BLaER1 treated with 17β-estradiol and CSF1 and Interleukin-3, amounts not matched to agents 10 nM and 100 nM (cell line): Measurements from ENCODE around the gene TAC3.

Experiments
- H3K27ac ChIP-seq, 11 experiments: shearing (Covaris generic); formaldehyde crosslinking; 2 replicates each; pipeline ENCODE4 v1.8.1; 2022
- H3K27me3 ChIP-seq, 11 experiments: shearing (Covaris generic); formaldehyde crosslinking; 2 replicates each; pipeline ENCODE4 v1.8.1; 2022
- H3K36me3 ChIP-seq, 11 experiments: shearing (Covaris generic); formaldehyde crosslinking; 2 replicates each; pipeline ENCODE4 v1.8.1; 2022
- H3K4me1 ChIP-seq, 10 experiments: shearing (Covaris generic); formaldehyde crosslinking; 2 replicates each; pipeline ENCODE4 v1.8.1; 2022
- H3K4me2 ChIP-seq, 11 experiments: shearing (Covaris generic); formaldehyde crosslinking; 2 replicates each; pipeline ENCODE4 v1.8.1; 2022
- H3K4me3 ChIP-seq, 10 experiments: shearing (Covaris generic); formaldehyde crosslinking; 2 replicates each; pipeline ENCODE4 v1.8.1; 2022
- H3K9ac ChIP-seq, 11 experiments: shearing (Covaris generic); formaldehyde crosslinking; 2 replicates each; pipeline ENCODE4 v1.8.1; 2022
- H3K9me3 ChIP-seq, 11 experiments: shearing (Covaris generic); formaldehyde crosslinking; replicated peaks in 1 of 11; 2 replicates each; pipeline ENCODE4 v1.8.1; 2022
- H4K20me1 ChIP-seq, 11 experiments: shearing (Covaris generic); formaldehyde crosslinking; 2 replicates each; pipeline ENCODE4 v1.8.1; 2022
- Cebpa-rat ChIP-seq, 11 experiments: shearing (Covaris generic); IDR thresholded peaks; 2 replicates each; pipeline ENCODE4 v1.8.1; 2022

The TAC3 gene

GRCh38 chr12:56995201-56995929 is 21.0 kb downstream of the TAC3 start:
- Histone ChIP-seq H3K9me3 (no peaks in the 10 kb centered on the region), H4K20me1 (peaks cover 4 to 59% (median 46%) of the 10 kb centered on the region in 11 experiments; a peak in 21 of 22 replicates), H3K4me3 (no peak overlapping the region), H3K4me1 (peaks cover 26 to 62% (median 37%) of the 10 kb centered on the region in 10 experiments), H3K27ac (no peak overlapping the region), H3K9ac (no peak overlapping the region), H3K4me2 (no peak overlapping the region), H3K36me3 (peaks cover 14 to 51% (median 44%) of the 10 kb centered on the region in 11 experiments), H3K27me3 (no peaks in the 10 kb centered on the region)
- no peak for TF ChIP-seq Cebpa-rat (IDR thresholded peaks at IDR 0.05)

DNA sequence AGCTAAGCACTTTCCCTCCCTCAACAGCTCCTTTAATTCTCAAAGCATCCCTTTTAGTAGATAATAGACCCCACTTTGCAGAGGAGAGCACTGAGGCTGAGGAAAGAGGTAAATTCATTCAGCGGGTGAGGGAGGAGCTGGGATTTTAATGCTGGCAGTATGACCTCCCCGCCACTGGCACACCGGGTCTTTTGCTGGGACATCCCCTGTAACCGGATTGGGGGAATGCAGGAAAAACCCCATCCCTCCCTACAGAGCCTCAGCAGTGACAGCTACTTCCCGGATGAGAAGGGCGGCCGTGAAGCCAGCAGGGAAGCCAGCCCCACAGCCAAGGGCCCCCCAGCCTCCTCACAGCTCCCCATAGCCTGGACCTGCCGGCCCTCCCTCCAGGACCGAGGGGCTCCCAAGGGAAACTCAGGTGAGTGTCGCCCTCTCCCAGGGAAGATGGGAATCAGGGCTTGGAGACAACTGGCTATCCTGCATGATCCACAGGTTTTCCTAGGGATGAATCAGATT is 22.0 kb downstream of the TAC3 start:
- Histone ChIP-seq H3K4me3 (no peak overlapping the region), H4K20me1 (peaks cover 0 to 48% (median 35%) of the 10 kb centered on the region in 11 experiments; a peak in 20 of 22 replicates), H3K9ac (no peak overlapping the region; a peak in 1 of 22 replicates), H3K4me1 (peaks cover 26 to 62% (median 32%) of the 10 kb centered on the region in 10 experiments), H3K27ac (no peak overlapping the region), H3K4me2 (no peak overlapping the region), H3K36me3 (peaks cover 13 to 40% (median 35%) of the 10 kb centered on the region in 11 experiments), H3K27me3 (no peaks in the 10 kb centered on the region), H3K9me3 (no peaks in the 10 kb centered on the region)
- TF ChIP-seq Cebpa-rat (IDR thresholded peaks at IDR 0.05) = no peak

DNA sequence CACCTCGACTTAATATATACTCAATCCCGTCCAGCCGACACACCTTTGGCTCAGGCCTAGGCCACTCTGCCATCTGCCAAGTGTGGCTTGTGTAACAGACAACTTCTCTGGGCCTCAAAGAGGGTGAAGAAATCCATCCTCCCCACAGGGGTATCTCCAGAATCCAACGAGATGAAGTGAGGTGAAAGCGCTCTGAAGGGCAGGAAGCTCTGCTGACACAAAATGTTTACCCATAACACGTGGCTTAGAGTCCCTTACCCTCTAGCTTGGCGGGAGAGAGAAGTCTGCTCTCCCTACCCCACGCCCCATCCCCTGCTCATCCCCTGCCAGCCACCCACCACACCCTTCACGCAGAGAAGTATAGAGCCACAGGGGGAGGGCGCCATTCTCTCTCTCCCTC is 23.0 kb downstream of the TAC3 start:
- no peaks in the 10 kb centered on the region for H3K9me3 ChIP-seq
- no peak overlapping the region; a peak in 1 of 22 replicates for H3K9ac ChIP-seq
- 0 out of 22 replicates have a peak overlapping the region, but pooled peaks of 1 of the 11 experiments have one; percentile 11 for H3K27ac ChIP-seq
- H3K27me3 ChIP-seq = no peaks in the 10 kb centered on the region
- peaks cover 25 to 62% (median 32%) of the 10 kb centered on the region in 10 experiments for H3K4me1 ChIP-seq
- H3K36me3 ChIP-seq = peaks cover 13 to 35% (median 31%) of the 10 kb centered on the region in 11 experiments
- peak overlapping the region in 1 of 11 experiments; percentile 7; a peak in 1 of 22 replicates for H3K4me2 ChIP-seq
- TF ChIP-seq Cebpa-rat (IDR thresholded peaks at IDR 0.05) = no peak
- H3K4me3 ChIP-seq = no peak overlapping the region
- peaks cover 0 to 39% (median 27%) of the 10 kb centered on the region in 11 experiments; a peak in 17 of 22 replicates for H4K20me1 ChIP-seq

GRCh38 chr12:56991319-56992246 is 24.7 kb downstream of the TAC3 start:
- H3K27me3 ChIP-seq = no peaks in the 10 kb centered on the region
- peak overlapping the region; percentile 76 to 94 (median 85) for H3K4me2 ChIP-seq
- H3K27ac ChIP-seq = peak overlapping the region in 10 of 11 experiments; percentile 15 to 67 (median 56); a peak in 18 of 22 replicates
- H3K36me3 ChIP-seq = peaks cover 6 to 17% (median 14%) of the 10 kb centered on the region in 11 experiments; a peak in 17 of 22 replicates
- peak overlapping the region in 10 of 11 experiments; percentile 30 to 68 (median 42); a peak in 18 of 22 replicates for H3K9ac ChIP-seq
- TF ChIP-seq Cebpa-rat (IDR thresholded peaks at IDR 0.05) = no peak
- peaks cover 0 to 21% (median 9%) of the 10 kb centered on the region in 11 experiments; a peak in 10 of 22 replicates for H4K20me1 ChIP-seq
- no peaks in the 10 kb centered on the region for H3K9me3 ChIP-seq
- peaks cover 38 to 68% (median 46%) of the 10 kb centered on the region in 10 experiments for H3K4me1 ChIP-seq
- peak overlapping the region in 5 of 10 experiments; percentile 17 to 44 (median 22); a peak in 6 of 20 replicates for H3K4me3 ChIP-seq

DNA sequence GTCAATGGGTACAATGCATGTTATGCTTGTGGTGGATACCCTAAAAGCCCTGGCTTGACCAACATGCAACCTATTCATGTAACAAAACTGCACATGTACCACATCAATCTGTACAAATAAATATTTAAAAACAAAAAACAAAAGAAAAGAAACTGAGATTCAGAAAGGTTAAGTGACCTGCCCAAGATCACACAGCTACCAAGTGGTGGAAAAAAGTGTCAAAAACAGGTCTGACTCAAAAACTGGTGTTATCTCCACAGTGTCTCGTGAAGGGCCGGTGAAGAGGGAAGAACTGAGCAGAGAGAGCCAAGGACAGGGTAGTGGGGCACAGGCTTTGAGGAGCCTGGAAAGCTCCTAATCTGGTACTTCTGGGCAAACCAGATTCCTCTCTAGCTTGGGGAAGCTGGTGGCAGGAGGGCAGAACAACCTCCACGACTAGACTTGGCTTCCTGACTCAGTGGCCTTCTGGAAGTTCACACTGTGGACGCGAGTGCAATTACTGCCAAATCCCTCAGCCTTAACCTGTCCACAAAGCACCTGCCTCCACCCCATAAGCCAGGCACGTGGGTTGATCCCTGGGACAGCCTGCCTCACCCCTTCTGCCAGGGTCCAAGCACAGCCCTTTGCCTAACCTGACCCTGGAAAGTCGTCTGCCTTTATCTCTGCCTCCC is 25.5 kb downstream of the TAC3 start:
- peaks cover 38 to 68% (median 46%) of the 10 kb centered on the region in 10 experiments for H3K4me1 ChIP-seq
- TF ChIP-seq Cebpa-rat (IDR thresholded peaks at IDR 0.05) = no peak
- H3K4me3 ChIP-seq = peak overlapping the region in 5 of 10 experiments; percentile 17 to 44 (median 22); a peak in 6 of 20 replicates
- H3K4me2 ChIP-seq = peak overlapping the region; percentile 76 to 94 (median 85)
- H3K9ac ChIP-seq = peak overlapping the region in 10 of 11 experiments; percentile 30 to 68 (median 42); a peak in 17 of 22 replicates
- H4K20me1 ChIP-seq = peaks cover 0 to 13% (median 2%) of the 10 kb centered on the region in 11 experiments; a peak in 5 of 22 replicates
- H3K36me3 ChIP-seq = peaks cover under 1 to 9% (median 8%) of the 10 kb centered on the region in 11 experiments; a peak in 15 of 22 replicates
- H3K27me3 ChIP-seq = no peaks in the 10 kb centered on the region
- H3K27ac ChIP-seq = peak overlapping the region; percentile 13 to 67 (median 53); a peak in 17 of 22 replicates
- H3K9me3 ChIP-seq = no peaks in the 10 kb centered on the region

- H3K9me3 ChIP-seq = no peaks in the 10 kb centered on the region
- H3K4me1 ChIP-seq = peaks cover 38 to 68% (median 46%) of the 10 kb centered on the region in 10 experiments
- no peak overlapping the region for H3K4me3 ChIP-seq
- no peak overlapping the region; a peak in 1 of 22 replicates for H3K27ac ChIP-seq
- H3K36me3 ChIP-seq = peaks cover 0 to 2% (median under 1%) of the 10 kb centered on the region in 11 experiments; a peak in 6 of 22 replicates
- TF ChIP-seq Cebpa-rat (IDR thresholded peaks at IDR 0.05) = no peak
- no peak overlapping the region for H3K9ac ChIP-seq
- H3K27me3 ChIP-seq = no peaks in the 10 kb centered on the region
- H4K20me1 ChIP-seq = peaks cover 0 to 6% (median 0%) of the 10 kb centered on the region in 11 experiments; a peak in 1 of 22 replicates
- peak overlapping the region; percentile 76 to 94 (median 85); a peak in 21 of 22 replicates for H3K4me2 ChIP-seq
Observed at GRCh38 chr12:56989861-56990610, 26.3 kb downstream of the TAC3 start.

- H3K27ac ChIP-seq = peak overlapping the region in 10 of 11 experiments; percentile 1 to 67 (median 40); a peak in 16 of 22 replicates
- no peak for TF ChIP-seq Cebpa-rat (IDR thresholded peaks at IDR 0.05)
- no peaks in the 10 kb centered on the region for H3K27me3 ChIP-seq
- no peaks in the 10 kb centered on the region for H3K36me3 ChIP-seq
- H3K4me1 ChIP-seq = peaks cover 38 to 63% (median 46%) of the 10 kb centered on the region in 10 experiments
- peak overlapping the region in 8 of 11 experiments; percentile 9 to 49 (median 26); a peak in 9 of 22 replicates for H3K9ac ChIP-seq
- H3K9me3 ChIP-seq = no peaks in the 10 kb centered on the region
- H3K4me3 ChIP-seq = peak overlapping the region in 1 of 10 experiments; percentile 12; a peak in 1 of 20 replicates
- H3K4me2 ChIP-seq = peak overlapping the region; percentile 61 to 89 (median 72)
- no peaks in the 10 kb centered on the region for H4K20me1 ChIP-seq
Observed at GRCh38 chr12:56988207-56988739, 28.1 kb downstream of the TAC3 start.
